ENCODE data around the gene TEX14. TPM values are rescaled to one million over a fixed set of nuclear protein-coding genes. Genes with fewer than 3 reads are reported as not detected.
A peak's percentile ranks its signal among the peaks of the same experiment; 100 is the strongest.

Gene TEX14
- total RNA-seq, 1 experiment from 2014 or later = 0.89 TPM

DNA sequence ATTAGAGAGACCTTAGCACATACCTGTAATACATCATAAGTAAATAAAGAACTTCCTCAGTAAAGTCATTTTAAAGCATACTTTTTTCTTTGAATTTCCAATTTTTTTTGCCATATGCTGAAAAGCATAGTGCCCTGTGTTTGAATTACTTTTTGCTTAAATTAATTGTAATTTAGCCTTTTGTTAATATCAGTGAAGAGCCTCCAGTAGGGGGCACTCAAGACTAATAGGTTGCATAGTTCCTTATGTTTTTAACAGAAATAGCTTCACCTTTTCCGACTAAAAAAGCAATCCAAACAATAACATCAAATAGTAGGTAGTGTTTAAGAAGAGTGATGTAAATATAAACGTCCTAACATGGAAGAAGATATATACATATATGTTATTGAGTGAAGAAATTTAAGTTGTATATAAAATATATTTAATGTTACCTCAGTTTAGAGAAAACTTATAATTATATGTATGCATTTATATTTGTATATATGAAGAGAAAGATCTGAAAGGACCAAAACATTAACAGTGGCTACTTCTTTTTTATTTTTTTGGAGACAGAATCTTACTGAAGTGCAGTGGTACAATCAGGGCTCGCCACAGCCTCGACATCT, 19.2 kb upstream of the TEX14 start (continued):
- TF ChIP-seq TCF7L2 (IDR thresholded peaks at IDR 0.05; ENCODE audit: borderline replicate concordance, extremely low read depth, insufficient read depth, insufficient read length) = no peak
- peak; percentile 17; the same call in 1 of the 2 replicates for TF ChIP-seq SRF (IDR thresholded peaks at IDR 0.05; ENCODE audit: low read depth)
- TF ChIP-seq RAD21 (IDR thresholded peaks at IDR 0.05; ENCODE audit: low read depth) = peak; percentile 94
- TF ChIP-seq ELF1 (IDR thresholded peaks at IDR 0.05; ENCODE audit: borderline replicate concordance, low read depth) = 0 out of 2 replicates have a peak, but pooled peaks have one; percentile 12

DNA sequence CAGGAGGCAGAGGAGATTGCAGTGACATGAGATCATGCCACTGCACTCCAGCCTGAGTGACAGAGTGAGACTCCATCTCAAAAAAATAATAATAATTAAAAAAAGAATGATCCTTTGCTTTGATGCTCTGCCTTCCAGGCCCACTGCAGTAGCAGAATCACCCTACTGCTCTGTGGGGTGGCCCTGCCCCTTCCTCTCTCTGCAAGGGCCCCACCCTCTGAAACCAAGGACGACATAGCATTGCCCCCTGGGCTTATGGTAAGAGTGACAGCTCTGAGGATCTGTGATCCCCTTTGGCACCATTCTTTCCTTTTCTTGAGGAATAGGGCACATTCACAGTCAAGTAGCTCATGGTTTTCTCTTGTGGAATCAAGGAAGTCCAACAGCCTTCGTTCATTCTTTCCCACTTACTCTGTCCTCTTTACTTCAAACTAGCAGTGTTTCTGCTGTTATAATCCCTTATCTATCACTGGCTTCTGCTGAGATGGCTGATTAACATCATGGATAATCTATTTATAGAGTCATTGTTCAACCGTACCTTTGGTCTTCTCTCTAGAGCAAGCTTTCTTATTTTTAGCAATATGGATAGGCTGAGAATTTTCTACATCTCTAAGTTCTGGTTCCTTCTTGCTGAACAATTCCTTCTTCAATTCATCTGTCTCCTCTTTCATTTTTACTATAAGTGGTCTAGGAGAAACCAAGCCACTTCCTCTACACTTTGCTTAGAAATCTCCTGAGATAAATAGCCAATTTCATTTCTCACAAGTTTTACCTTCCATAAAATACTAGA, 14.7 kb upstream of the TEX14 start:
- DNase-seq (ENCODE audit: low read depth, low spot score) (no peak), ATAC-seq (no peak)
- Histone ChIP-seq H3K9ac (ENCODE audit: low read length) (no peak overlapping the region), H3K36me3 (ENCODE audit: control insufficient read depth in 1 of 2, insufficient read depth in 2 of 2, low read length in 2 of 2) (peaks cover 4 to 23% of the 10 kb centered on the region in 2 experiments), H2AFZ (ENCODE audit: low read depth, low read length, poor library complexity, severe bottlenecking) (no peak overlapping the region), H3K4me2 (ENCODE audit: low read length) (no peak overlapping the region), H3K9me2 (ENCODE audit: insufficient read depth) (no peaks in the 10 kb centered on the region), H3K4me3 (replicated peaks in 1 of 2; ENCODE audit: low read depth in 1 of 2, low read length in 2 of 2) (no peak overlapping the region), H3K79me2 (ENCODE audit: insufficient read depth, low read length) (no peaks in the 10 kb centered on the region), H3K9me3 (ENCODE audit: control insufficient read depth in 1 of 2, insufficient read depth in 1 of 2, low read depth in 1 of 2, low read length in 2 of 2) (no peaks in the 10 kb centered on the region), H3K27me3 (ENCODE audit: insufficient read depth, low read length) (no peaks in the 10 kb centered on the region), H4K20me1 (ENCODE audit: insufficient read depth) (no peaks in the 10 kb centered on the region), H3K4me1 (ENCODE audit: control insufficient read depth in 1 of 2, insufficient read depth in 2 of 2, low read length in 2 of 2) (no peaks in the 10 kb centered on the region), H3K27ac (ENCODE audit: low read depth, low read length) (no peak overlapping the region)
- ChIA-PET POLR2A (interaction anchor here (1.9 kb wide), 1 partner anchor 75 kb away, joined by 7 read pairs; no protein-coding TSS in a partner anchor), RAD21 (ENCODE audit: low non-redundant PET in 1 of 2, low total read pairs in 2 of 2, uncharacterized antibody in 2 of 2, unreplicated experiment in 2 of 2) (no interaction called here), CTCF (no interaction called here)
- TF ChIP-seq EZH2 (IDR thresholded peaks at IDR 0.05) (no peak), SRF (IDR thresholded peaks at IDR 0.05; ENCODE audit: low read depth) (no peak), SP1 (IDR thresholded peaks at IDR 0.05; ENCODE audit: low read depth) (no peak), POLR2AphosphoS5 (IDR thresholded peaks at IDR 0.05; ENCODE audit: low read depth, low read length) (no peak), CTCF (IDR thresholded peaks at IDR 0.05 in 2 of 3, conservative IDR thresholded peaks at IDR 0.05 in 1 of 3; ENCODE audit: borderline replicate concordance in 1 of 3, insufficient read depth in 1 of 3, low read depth in 2 of 3, low read length in 2 of 3) (no peak), SIN3A (IDR thresholded peaks at IDR 0.05; ENCODE audit: low read depth) (no peak), EZH2phosphoT487 (IDR thresholded peaks at IDR 0.05; ENCODE audit: borderline replicate concordance) (no peak), RAD21 (IDR thresholded peaks at IDR 0.05; ENCODE audit: low read depth) (no peak), POLR2A (IDR thresholded peaks at IDR 0.05; ENCODE audit: borderline replicate concordance, extremely low read depth, insufficient read depth, insufficient read length) (no peak), TCF7L2 (IDR thresholded peaks at IDR 0.05; ENCODE audit: borderline replicate concordance, extremely low read depth, insufficient read depth, insufficient read length) (no peak)
- TF ChIP-seq, protein P1, sequence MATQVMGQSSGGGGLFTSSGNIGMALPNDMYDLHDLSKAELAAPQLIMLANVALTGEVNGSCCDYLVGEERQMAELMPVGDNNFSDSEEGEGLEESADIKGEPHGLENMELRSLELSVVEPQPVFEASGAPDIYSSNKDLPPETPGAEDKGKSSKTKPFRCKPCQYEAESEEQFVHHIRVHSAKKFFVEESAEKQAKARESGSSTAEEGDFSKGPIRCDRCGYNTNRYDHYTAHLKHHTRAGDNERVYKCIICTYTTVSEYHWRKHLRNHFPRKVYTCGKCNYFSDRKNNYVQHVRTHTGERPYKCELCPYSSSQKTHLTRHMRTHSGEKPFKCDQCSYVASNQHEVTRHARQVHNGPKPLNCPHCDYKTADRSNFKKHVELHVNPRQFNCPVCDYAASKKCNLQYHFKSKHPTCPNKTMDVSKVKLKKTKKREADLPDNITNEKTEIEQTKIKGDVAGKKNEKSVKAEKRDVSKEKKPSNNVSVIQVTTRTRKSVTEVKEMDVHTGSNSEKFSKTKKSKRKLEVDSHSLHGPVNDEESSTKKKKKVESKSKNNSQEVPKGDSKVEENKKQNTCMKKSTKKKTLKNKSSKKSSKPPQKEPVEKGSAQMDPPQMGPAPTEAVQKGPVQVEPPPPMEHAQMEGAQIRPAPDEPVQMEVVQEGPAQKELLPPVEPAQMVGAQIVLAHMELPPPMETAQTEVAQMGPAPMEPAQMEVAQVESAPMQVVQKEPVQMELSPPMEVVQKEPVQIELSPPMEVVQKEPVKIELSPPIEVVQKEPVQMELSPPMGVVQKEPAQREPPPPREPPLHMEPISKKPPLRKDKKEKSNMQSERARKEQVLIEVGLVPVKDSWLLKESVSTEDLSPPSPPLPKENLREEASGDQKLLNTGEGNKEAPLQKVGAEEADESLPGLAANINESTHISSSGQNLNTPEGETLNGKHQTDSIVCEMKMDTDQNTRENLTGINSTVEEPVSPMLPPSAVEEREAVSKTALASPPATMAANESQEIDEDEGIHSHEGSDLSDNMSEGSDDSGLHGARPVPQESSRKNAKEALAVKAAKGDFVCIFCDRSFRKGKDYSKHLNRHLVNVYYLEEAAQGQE (IDR thresholded peaks at IDR 0.05; ENCODE audit: low read depth) = no peak
- TF ChIP-seq, protein P2, sequence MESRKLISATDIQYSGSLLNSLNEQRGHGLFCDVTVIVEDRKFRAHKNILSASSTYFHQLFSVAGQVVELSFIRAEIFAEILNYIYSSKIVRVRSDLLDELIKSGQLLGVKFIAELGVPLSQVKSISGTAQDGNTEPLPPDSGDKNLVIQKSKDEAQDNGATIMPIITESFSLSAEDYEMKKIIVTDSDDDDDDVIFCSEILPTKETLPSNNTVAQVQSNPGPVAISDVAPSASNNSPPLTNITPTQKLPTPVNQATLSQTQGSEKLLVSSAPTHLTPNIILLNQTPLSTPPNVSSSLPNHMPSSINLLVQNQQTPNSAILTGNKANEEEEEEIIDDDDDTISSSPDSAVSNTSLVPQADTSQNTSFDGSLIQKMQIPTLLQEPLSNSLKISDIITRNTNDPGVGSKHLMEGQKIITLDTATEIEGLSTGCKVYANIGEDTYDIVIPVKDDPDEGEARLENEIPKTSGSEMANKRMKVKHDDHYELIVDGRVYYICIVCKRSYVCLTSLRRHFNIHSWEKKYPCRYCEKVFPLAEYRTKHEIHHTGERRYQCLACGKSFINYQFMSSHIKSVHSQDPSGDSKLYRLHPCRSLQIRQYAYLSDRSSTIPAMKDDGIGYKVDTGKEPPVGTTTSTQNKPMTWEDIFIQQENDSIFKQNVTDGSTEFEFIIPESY (IDR thresholded peaks at IDR 0.05; ENCODE audit: extremely low read depth, insufficient replicate concordance, low read length) = no peak
- intact Hi-C loops (cut with micrococcal nuclease) = no loop called here
- no TSS peak for BruUV-seq (replicated peaks)
